ENCODE data around the gene BCL7A.

DNA sequence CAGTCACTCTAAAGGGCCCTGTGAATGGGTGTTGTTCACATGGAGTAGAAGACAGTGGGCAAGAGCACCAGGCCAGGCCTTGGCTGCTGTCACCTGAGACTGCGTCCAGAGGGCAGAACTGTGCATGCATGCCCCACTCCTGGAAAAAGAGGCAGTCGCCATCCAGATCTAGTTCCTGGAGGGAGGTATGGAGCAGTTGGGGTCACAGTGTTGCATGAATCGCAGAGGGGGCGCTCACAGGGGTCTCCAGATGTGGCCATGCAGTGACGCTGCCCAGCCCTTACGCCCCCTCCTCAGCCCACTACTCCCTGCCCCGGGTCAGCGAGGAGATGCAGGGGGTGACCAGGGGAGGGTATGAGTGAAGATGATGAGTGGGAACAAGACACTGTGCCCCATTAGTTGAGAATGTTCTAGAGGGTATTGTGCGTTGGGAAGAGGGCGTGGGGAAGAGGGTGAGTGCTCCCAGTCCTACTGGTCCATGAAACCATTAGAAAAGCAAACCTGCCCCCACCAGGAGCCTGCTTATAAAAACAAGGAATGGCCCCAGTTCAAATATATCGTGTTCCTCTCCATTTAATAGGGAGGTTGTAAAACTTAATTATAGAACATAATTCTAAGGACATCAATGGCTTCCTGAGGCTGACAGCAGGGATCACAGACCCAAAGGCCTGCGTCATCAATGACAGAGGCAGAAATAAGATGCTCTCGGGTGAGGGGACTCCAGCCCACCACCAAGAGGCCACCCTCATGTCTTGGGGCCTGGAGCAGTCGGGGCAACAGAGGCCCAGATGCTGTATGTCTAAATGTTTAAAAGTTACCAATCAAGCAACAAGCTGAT lies 32.2 kb upstream of the BCL7A start:
- no peak for TF ChIP-seq EP300 (IDR thresholded peaks at IDR 0.05)
- no peak for TF ChIP-seq CTCF (IDR thresholded peaks at IDR 0.05)

All from stomach (tissue), 4 donors.